ENCODE measurements around the gene NDUFB8.
A peak's percentile ranks its signal among the peaks of the same experiment; 100 is the strongest.

DNA sequence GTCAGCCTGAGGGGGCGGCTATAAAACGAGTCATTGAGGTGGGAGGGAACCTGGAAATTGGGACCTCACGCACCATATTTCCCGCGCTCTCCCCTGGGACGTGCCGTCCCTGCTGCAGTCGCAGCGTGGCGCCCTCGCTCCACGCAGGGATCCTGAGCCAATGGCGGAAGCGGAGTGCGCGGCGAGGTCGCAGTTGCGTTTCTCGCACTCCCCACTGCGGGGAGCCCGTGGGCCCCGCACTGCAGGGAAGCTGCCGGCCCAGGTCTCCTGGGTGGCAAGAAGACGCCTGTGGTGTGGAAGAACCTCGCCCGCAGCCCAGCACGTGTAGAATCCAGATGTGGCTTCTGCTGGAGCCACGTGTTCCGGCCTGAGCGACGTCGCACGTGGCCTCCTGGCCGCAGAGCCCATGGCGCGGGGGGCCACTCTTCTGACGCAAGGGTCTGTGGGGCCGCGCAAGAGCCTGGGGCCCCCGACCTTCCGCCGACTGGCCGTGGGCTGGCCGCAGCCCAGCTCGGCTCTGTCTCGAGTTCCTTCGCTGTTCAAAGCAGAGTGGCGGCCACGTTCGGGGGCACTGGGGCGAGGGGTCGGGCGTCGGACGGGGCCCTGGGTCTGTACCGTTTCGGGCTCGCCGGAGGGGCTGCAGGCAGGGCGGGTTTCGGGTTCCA, 32.5 kb upstream of the NDUFB8 start:
- TF ChIP-seq, protein P1, sequence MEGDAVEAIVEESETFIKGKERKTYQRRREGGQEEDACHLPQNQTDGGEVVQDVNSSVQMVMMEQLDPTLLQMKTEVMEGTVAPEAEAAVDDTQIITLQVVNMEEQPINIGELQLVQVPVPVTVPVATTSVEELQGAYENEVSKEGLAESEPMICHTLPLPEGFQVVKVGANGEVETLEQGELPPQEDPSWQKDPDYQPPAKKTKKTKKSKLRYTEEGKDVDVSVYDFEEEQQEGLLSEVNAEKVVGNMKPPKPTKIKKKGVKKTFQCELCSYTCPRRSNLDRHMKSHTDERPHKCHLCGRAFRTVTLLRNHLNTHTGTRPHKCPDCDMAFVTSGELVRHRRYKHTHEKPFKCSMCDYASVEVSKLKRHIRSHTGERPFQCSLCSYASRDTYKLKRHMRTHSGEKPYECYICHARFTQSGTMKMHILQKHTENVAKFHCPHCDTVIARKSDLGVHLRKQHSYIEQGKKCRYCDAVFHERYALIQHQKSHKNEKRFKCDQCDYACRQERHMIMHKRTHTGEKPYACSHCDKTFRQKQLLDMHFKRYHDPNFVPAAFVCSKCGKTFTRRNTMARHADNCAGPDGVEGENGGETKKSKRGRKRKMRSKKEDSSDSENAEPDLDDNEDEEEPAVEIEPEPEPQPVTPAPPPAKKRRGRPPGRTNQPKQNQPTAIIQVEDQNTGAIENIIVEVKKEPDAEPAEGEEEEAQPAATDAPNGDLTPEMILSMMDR (IDR thresholded peaks at IDR 0.05; ENCODE audit: low read length) = peak; percentile 84
- no peak for TF ChIP-seq EZH2 (IDR thresholded peaks at IDR 0.05; ENCODE audit: borderline replicate concordance, low read length)

All from OCI-LY1 (cell line).